CD4-positive, alpha-beta T cell (primary cell): ENCODE measurements around the gene GMPR2. TPM values are rescaled to one million over a fixed set of nuclear protein-coding genes. Genes with fewer than 3 reads are reported as not detected.
A peak's percentile ranks its signal among the peaks of the same experiment; 100 is the strongest.

ENCODE experiments used
- ATAC-seq: fragments of 200-7000 bp; cut with Tn5 transposase; one replicate; pipeline ENCODE4 v1.10.0; 2022; ENCODE audit warnings: mild to moderate bottlenecking; ENCODE audit not compliant: poor library complexity
- CTCF ChIA-PET: fragments of 350-600 bp; sonication (Branson Sonifier 250); formaldehyde crosslinking; loops from one replicate; lab custom pipeline; 2021; ENCODE audit warnings: antibody characterized with exemption, inconsistent platforms; lab: Charles Lee
- POLR2A ChIA-PET: fragments of 350-600 bp; sonication (Branson Sonifier 250); formaldehyde crosslinking; loops from one replicate; lab custom pipeline; 2021; ENCODE audit warnings: antibody characterized with exemption, inconsistent platforms; lab: Charles Lee
- DNase-seq, 14 experiments: peaks; one replicate each; pipeline ENCODE4 v3.0.0-alpha.2; 2013 to 2020; ENCODE audit warnings: mixed read lengths in 2 of 14
- H3K27ac ChIP-seq, 2 donors: one replicate each; pipeline versions ENCODE4 v1.5.1 to v1.7.0; 2013; ENCODE audit warnings: low read length in 2 of 2, low read depth in 1 of 2, mild to moderate bottlenecking in 1 of 2
- H3K27me3 ChIP-seq, 2 experiments: 1 replicate in 1 of 2; 2 replicates in 1 of 2; pipeline versions ENCODE4 v1.6.1 to v1.7.0; 2013; ENCODE audit warnings: low read length in 2 of 2, control low read depth in 1 of 2, mild to moderate bottlenecking in 1 of 2, moderate library complexity in 1 of 2; ENCODE audit not compliant: insufficient read depth in 2 of 2, control insufficient read depth in 1 of 2
- H3K36me3 ChIP-seq: one replicate; pipeline ENCODE4 v1.6.1; 2013; ENCODE audit warnings: low read length, control low read depth; ENCODE audit not compliant: insufficient read depth
- H3K4me1 ChIP-seq: one replicate; pipeline ENCODE4 v1.6.1; 2013; ENCODE audit warnings: low read length, control low read depth; ENCODE audit not compliant: insufficient read depth
- H3K4me3 ChIP-seq: one replicate; pipeline ENCODE4 v1.5.1; 2013; ENCODE audit warnings: mild to moderate bottlenecking, low read length, moderate library complexity
- H3K9me3 ChIP-seq, 2 experiments: 1 replicate in 1 of 2; 2 replicates in 1 of 2; pipeline versions ENCODE4 v1.6.1 to v1.7.0; 2013; ENCODE audit warnings: low read length in 2 of 2, mild to moderate bottlenecking in 2 of 2, control low read depth in 1 of 2, moderate library complexity in 1 of 2; ENCODE audit not compliant: control insufficient read depth in 1 of 2, insufficient read depth in 1 of 2
- H3K27ac Mint-ChIP-seq: one replicate; pipeline ENCODE4 v1.8.0; 2020; ENCODE audit warnings: mixed read lengths
- H3K27me3 Mint-ChIP-seq: one replicate; pipeline ENCODE4 v1.8.0; 2021; ENCODE audit warnings: mixed read lengths
- H3K36me3 Mint-ChIP-seq: one replicate; pipeline ENCODE4 v1.8.0; 2021; ENCODE audit warnings: low read depth, mixed read lengths
- H3K4me1 Mint-ChIP-seq: one replicate; pipeline ENCODE4 v1.8.0; 2021; ENCODE audit warnings: low read depth, mixed read lengths
- H3K4me3 Mint-ChIP-seq: one replicate; pipeline ENCODE4 v1.8.0; 2020; ENCODE audit warnings: mild to moderate bottlenecking, mixed read lengths
- H3K9me3 Mint-ChIP-seq: one replicate; pipeline ENCODE4 v1.8.0; 2020; ENCODE audit warnings: mixed read lengths
- CTCF ChIP-seq: fragments of 200-600 bp; IDR thresholded peaks from one replicate; pipeline ENCODE4 v1.8.0; 2022; ENCODE audit warnings: antibody characterized with exemption, mild to moderate bottlenecking
- intact Hi-C, 2 experiments: fragments of 100-400 bp; cut with DNase I in 1 of 2; cut with micrococcal nuclease in 1 of 2; formaldehyde crosslinking; loops; one replicate each; pipeline versions ENCODE4 v1.15.1 to v1.9.0; 2023 to 2025; cut with DNase I, micrococcal nuclease
- polyA plus RNA-seq, 2 donors: library from polyadenylated mRNA; unstranded; fragments of 120-200 nt; gene quantifications; one replicate each; pipeline ENCODE4 v1.2.1, GENCODE V29; 2013
- total RNA-seq, 174 experiments: library from RNA in 2 of 174; stranded (reverse) in 2 of 174; gene quantifications; one replicate each; pipeline ENCODE4 v1.2.3 and lab custom pipeline; 2021 to 2026

GMPR2 gene
- total RNA-seq (10 to 100 TPM; 22.2 to 24.8 TPM), total RNA-seq (lab: John Stamatoyannopoulos, UW) (9.3 to 75.8 (median 45.8) reads per million in 172 experiments)
- 69.3 TPM for polyA plus RNA-seq (2013, experiment 1 of 2)
- polyA plus RNA-seq (2013, experiment 2 of 2): 70.5 TPM

- peaks cover 29% of the 10 kb centered on the region for H3K4me1 ChIP-seq
- ChIA-PET CTCF (interaction anchor here (1.0 to 3.1 kb wide), 5 partner anchors 9 to 75 kb away, joined by 3 to 13 read pairs (median 6); partner anchors contain the start of genes IRF9, MDP1 and TINF2), POLR2A (interaction anchor here (0.7 to 2.6 kb wide), 9 partner anchors 10 to 205 kb away, joined by 3 to 40 read pairs (median 5); partner anchors contain the start of genes CHMP4A, DCAF11, IRF9 and MDP1)
- no peaks in the 10 kb centered on the region for H3K9me3 ChIP-seq
- peaks cover 69% of the 10 kb centered on the region for H3K4me1 Mint-ChIP-seq
- H3K4me3 ChIP-seq: peak within 1 kb of the TSS; percentile 98
- peak within 1 kb of the TSS; percentile 96 for H3K4me3 Mint-ChIP-seq
- ATAC-seq (peak; percentile 12), DNase-seq (peak in 3 of 14 experiments; percentile 33 to 45 (median 44))
- H3K27ac ChIP-seq: peak within 1 kb of the TSS; percentile 81 to 95
- H3K27me3 ChIP-seq: no peaks in the 10 kb centered on the region
- TF ChIP-seq CTCF: no peak
- H3K36me3 ChIP-seq: peaks cover 49% of the 10 kb centered on the region
- no peaks in the 10 kb centered on the region for H3K9me3 Mint-ChIP-seq
- H3K27ac Mint-ChIP-seq: peak within 1 kb of the TSS; percentile 93
- peaks cover 74% of the 10 kb centered on the region for H3K36me3 Mint-ChIP-seq
- no peaks in the 10 kb centered on the region for H3K27me3 Mint-ChIP-seq
- intact Hi-C loops: loop anchor here (1.0 to 5.0 kb wide), 10 partner anchors 9 to 209 kb away; partner anchors contain the start of genes PSME2 (in 2 of the 2), RABGGTA (in 2 of the 2), RNF31 (in 2 of the 2) and TINF2 (in 2 of the 2)
Observed at GRCh38 chr14:24232645-24233537, at the start of gene GMPR2. Gene GMPR2, plus strand, starts transcription at chr14:24232929. Its CDS starts 325 bp downstream, at chr14:24233254.

GRCh38 chr14:24183014-24183481 lies 49.7 kb upstream of the GMPR2 start:
- ChIA-PET POLR2A (interaction anchor here (1.1 kb wide), 2 partner anchors 13 to 22 kb away, joined by 3 read pairs; partner anchors contain the start of gene TM9SF1), CTCF (no interaction called here)
- Histone ChIP-seq H3K9me3 (no peaks in the 10 kb centered on the region), H3K4me1 (peaks cover 18% of the 10 kb centered on the region), H3K27ac (no peak overlapping the region), H3K36me3 (peaks cover 89% of the 10 kb centered on the region), H3K4me3 (no peak overlapping the region), H3K27me3 (no peaks in the 10 kb centered on the region)
- Mint-ChIP-seq H3K9me3 (no peaks in the 10 kb centered on the region), H3K4me1 (peaks cover 12% of the 10 kb centered on the region), H3K36me3 (peaks cover 78% of the 10 kb centered on the region), H3K27me3 (no peaks in the 10 kb centered on the region), H3K4me3 (no peak overlapping the region), H3K27ac (no peak overlapping the region)
- DNase-seq (no peak), ATAC-seq (no peak)
- TF ChIP-seq CTCF: no peak
- intact Hi-C loops: no loop called here

GRCh38 chr14:24184104-24184970 lies 48.4 kb upstream of the GMPR2 start:
- TF ChIP-seq CTCF: no peak
- POLR2A ChIA-PET: interaction anchor here (0.5 to 7.4 kb wide), 4 partner anchors 11 to 551 kb away, joined by 3 to 85 read pairs (median 8); partner anchors contain the start of genes DCAF11, IRF9, NRL and TM9SF1
- H3K27ac ChIP-seq: no peak overlapping the region
- DNase-seq (no peak), ATAC-seq (no peak)
- Mint-ChIP-seq H3K9me3 (no peaks in the 10 kb centered on the region), H3K27me3 (no peaks in the 10 kb centered on the region), H3K4me1 (peaks cover 24% of the 10 kb centered on the region), H3K36me3 (peaks cover 72% of the 10 kb centered on the region), H3K27ac (peak overlapping the region; percentile 17), H3K4me3 (no peak overlapping the region)
- H3K9me3 ChIP-seq: no peaks in the 10 kb centered on the region
- H3K4me3 ChIP-seq: no peak overlapping the region
- intact Hi-C loops: no loop called here
- H3K4me1 ChIP-seq: peaks cover 31% of the 10 kb centered on the region
- no peaks in the 10 kb centered on the region for H3K27me3 ChIP-seq
- CTCF ChIA-PET: no interaction called here
- peaks cover 76% of the 10 kb centered on the region for H3K36me3 ChIP-seq
